Natural killer cell (primary cell): Measurements from ENCODE around the gene CAPN7. TPM values are rescaled to one million over a fixed set of nuclear protein-coding genes. Genes with fewer than 3 reads are reported as not detected.

Source experiments
- ATAC-seq, 3 donors: fragments of 150-1000 bp in 2 of 3; fragments of 200-7000 bp in 1 of 3; cut with Tn5 transposase; 1 replicate in 1 of 3; 2 replicates in 2 of 3; pipeline ENCODE4 v1.10.0; 2021; ENCODE audit warnings: mild to moderate bottlenecking in 2 of 3, moderate library complexity in 2 of 3
- DNase-seq, 2 donors: peaks; one replicate each; pipeline versions ENCODE4 v3.0.0 to v3.0.0-alpha.2; 2013 to 2021; ENCODE audit warnings: mixed read lengths in 1 of 2
- H3K27ac ChIP-seq: one replicate; pipeline ENCODE4 v1.5.1; 2013; ENCODE audit warnings: mild to moderate bottlenecking, low read length
- H3K27me3 ChIP-seq: one replicate; pipeline ENCODE4 v1.6.1; 2013; ENCODE audit warnings: low read length; ENCODE audit not compliant: control insufficient read depth, insufficient read depth
- H3K36me3 ChIP-seq: one replicate; pipeline ENCODE4 v1.6.1; 2013; ENCODE audit warnings: low read length; ENCODE audit not compliant: control insufficient read depth, insufficient read depth
- H3K4me1 ChIP-seq: one replicate; pipeline ENCODE4 v1.6.1; 2013; ENCODE audit warnings: low read length; ENCODE audit not compliant: control insufficient read depth, insufficient read depth
- H3K4me3 ChIP-seq: one replicate; pipeline ENCODE4 v1.5.1; 2013; ENCODE audit warnings: low read length
- H3K9me3 ChIP-seq: one replicate; pipeline ENCODE4 v1.6.1; 2013; ENCODE audit warnings: low read length; ENCODE audit not compliant: control insufficient read depth, insufficient read depth
- H3K27ac Mint-ChIP-seq, 2 donors: one replicate each; pipeline ENCODE4 v1.8.0; 2022; ENCODE audit warnings: mild to moderate bottlenecking in 2 of 2, mixed read lengths in 2 of 2, moderate library complexity in 1 of 2
- H3K27me3 Mint-ChIP-seq, 2 donors: one replicate each; pipeline ENCODE4 v1.8.0; 2022; ENCODE audit warnings: low read depth in 2 of 2, mixed read lengths in 2 of 2
- H3K36me3 Mint-ChIP-seq: one replicate; pipeline ENCODE4 v1.8.0; 2022; ENCODE audit warnings: mixed read lengths
- H3K4me1 Mint-ChIP-seq, 2 donors: one replicate each; pipeline ENCODE4 v1.8.0; 2022; ENCODE audit warnings: mixed read lengths in 2 of 2
- H3K4me3 Mint-ChIP-seq: one replicate; pipeline ENCODE4 v1.8.0; 2022; ENCODE audit warnings: mild to moderate bottlenecking, moderate library complexity, mixed read lengths
- H3K9me3 Mint-ChIP-seq, 2 donors: one replicate each; pipeline ENCODE4 v1.8.0; 2022; ENCODE audit warnings: mixed read lengths in 2 of 2
- WGBS: methylation state at CpG from one replicate; pipeline ENCODE4 v1.1.7; 2013; ENCODE audit warnings: missing lambda C conversion rate; ENCODE audit not compliant: insufficient coverage; 5-methylcytosine and 5-hydroxymethylcytosine counted together
- intact Hi-C: fragments of 100-400 bp; cut with micrococcal nuclease; formaldehyde crosslinking; loops from one replicate; pipeline ENCODE4 v1.14.2; 2022
- total RNA-seq, 4 donors: library from RNA; stranded (reverse); fragments of 120-200 nt in 1 of 4; gene quantifications; one replicate each; pipeline versions ENCODE4 v1.2.3 to v1.2.4, GENCODE V29; 2013 to 2022
- TF ChIP-seq, protein P1 (sequence below): fragments of 200-600 bp; IDR thresholded peaks from one replicate; pipeline ENCODE4 v1.8.0; 2022; ENCODE audit warnings: antibody characterized with exemption

Gene CAPN7
- total RNA-seq, 3 donors from 2014 or later (not counting 1 experiment from before 2014, with no cell fraction given): 35.3 to 59.9 (median 52.8) TPM

DNA sequence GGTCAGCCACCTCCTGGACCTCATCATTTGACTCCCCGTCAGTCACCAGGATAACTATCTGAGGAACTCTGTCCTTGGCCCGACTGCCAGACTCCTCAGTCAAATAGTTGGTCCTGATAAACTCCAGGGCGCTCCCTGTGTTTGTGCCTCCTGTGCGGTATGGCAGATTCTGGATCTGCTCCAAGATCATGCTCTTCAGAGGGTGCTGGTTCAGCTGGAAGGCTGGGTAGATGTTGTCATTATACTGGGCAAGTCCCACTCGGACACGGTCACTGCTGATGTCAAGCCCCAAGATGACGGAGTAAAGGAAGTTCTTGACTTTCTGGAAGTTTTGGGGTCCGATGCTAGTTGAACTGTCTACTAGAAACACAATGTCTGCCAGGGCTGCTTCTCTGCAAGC, 31.1 kb upstream of the CAPN7 start:
- Mint-ChIP-seq H3K4me3 (no peak overlapping the region), H3K36me3 (no peaks in the 10 kb centered on the region), H3K27me3 (peaks cover 37 to 42% of the 10 kb centered on the region in 2 donors)

DNA sequence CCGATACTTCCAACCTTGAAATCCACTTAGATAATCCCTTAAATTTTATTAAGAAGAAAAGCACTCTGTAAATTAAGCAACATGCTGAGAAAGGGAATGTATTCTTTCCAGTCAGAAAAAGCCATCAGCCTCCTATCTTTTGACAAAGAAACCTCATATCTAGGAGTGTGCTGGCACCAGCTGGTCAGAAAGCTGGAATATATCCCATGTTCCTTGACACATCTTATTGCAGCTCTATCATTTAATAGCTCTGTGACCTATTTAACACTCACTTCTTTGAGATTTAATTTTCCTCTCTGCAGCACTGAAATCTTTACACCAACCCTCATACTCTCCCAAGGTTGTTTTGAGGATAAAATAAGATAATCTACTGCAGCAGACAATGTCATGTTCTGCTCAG, 30.4 kb upstream of the CAPN7 start:
- H3K27me3 ChIP-seq: no peaks in the 10 kb centered on the region
- WGBS: 100% methylated on average over 1 of the region's 1 CpG
- H3K4me3 Mint-ChIP-seq: no peak overlapping the region
- H3K4me1 Mint-ChIP-seq: no peaks in the 10 kb centered on the region
- intact Hi-C loops: no loop called here
- H3K9me3 Mint-ChIP-seq: no peaks in the 10 kb centered on the region
- no peak overlapping the region for H3K4me3 ChIP-seq
- H3K36me3 ChIP-seq: no peaks in the 10 kb centered on the region
- H3K36me3 Mint-ChIP-seq: no peaks in the 10 kb centered on the region
- no peak for DNase-seq
- TF ChIP-seq, protein P1, sequence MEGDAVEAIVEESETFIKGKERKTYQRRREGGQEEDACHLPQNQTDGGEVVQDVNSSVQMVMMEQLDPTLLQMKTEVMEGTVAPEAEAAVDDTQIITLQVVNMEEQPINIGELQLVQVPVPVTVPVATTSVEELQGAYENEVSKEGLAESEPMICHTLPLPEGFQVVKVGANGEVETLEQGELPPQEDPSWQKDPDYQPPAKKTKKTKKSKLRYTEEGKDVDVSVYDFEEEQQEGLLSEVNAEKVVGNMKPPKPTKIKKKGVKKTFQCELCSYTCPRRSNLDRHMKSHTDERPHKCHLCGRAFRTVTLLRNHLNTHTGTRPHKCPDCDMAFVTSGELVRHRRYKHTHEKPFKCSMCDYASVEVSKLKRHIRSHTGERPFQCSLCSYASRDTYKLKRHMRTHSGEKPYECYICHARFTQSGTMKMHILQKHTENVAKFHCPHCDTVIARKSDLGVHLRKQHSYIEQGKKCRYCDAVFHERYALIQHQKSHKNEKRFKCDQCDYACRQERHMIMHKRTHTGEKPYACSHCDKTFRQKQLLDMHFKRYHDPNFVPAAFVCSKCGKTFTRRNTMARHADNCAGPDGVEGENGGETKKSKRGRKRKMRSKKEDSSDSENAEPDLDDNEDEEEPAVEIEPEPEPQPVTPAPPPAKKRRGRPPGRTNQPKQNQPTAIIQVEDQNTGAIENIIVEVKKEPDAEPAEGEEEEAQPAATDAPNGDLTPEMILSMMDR: no peak
- no peak overlapping the region for H3K27ac ChIP-seq
- peaks cover 39 to 41% of the 10 kb centered on the region in 2 donors for H3K27me3 Mint-ChIP-seq
- H3K9me3 ChIP-seq: no peaks in the 10 kb centered on the region
- no peak overlapping the region for H3K27ac Mint-ChIP-seq
- no peak for ATAC-seq
- no peaks in the 10 kb centered on the region for H3K4me1 ChIP-seq

More for the DNA sequence above, 31.1 kb upstream of the CAPN7 start:
- no peaks in the 10 kb centered on the region for H3K36me3 ChIP-seq
- no peak overlapping the region for H3K4me3 ChIP-seq
- H3K4me1 Mint-ChIP-seq: no peaks in the 10 kb centered on the region
- no peaks in the 10 kb centered on the region for H3K9me3 ChIP-seq
- H3K9me3 Mint-ChIP-seq: no peaks in the 10 kb centered on the region
- WGBS: 93% methylated on average over 8 of the region's 8 CpGs
- TF ChIP-seq, protein P1: no peak
- no peak overlapping the region for H3K27ac Mint-ChIP-seq
- H3K27me3 ChIP-seq: no peaks in the 10 kb centered on the region
- no peak for ATAC-seq
- H3K27ac ChIP-seq: no peak overlapping the region
- no peaks in the 10 kb centered on the region for H3K4me1 ChIP-seq
- intact Hi-C loops: no loop called here
- no peak for DNase-seq

DNA sequence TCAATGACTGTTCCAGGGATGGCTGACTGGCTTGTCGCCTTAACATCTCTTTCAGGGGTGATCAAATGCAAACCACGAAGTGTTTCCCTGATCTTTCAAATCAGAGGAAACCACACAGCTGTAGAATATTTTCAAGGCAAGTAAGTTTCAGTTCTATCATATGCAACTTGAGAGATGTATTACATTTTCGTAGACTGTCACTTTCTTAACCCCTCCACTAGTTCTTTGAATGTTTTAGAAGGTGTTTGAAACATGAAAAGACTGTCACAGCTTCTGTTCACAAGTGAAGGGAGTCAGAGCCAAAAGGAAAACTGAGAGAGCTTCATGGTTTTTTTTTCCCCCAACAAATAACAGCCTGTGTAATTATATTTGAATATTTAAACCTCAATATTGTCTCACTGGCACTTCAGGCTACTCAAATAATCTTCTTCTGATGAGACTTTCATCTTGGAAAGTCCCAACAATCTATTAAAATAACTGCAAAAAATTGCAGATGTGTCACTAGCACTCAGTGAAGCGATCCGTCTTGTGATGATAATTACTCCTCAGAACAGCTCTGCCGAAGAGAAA, 25.9 kb upstream of the CAPN7 start:
- H3K4me1 ChIP-seq: no peaks in the 10 kb centered on the region
- no peak for DNase-seq
- WGBS: 44% methylated on average over 5 of the region's 6 CpGs
- no peaks in the 10 kb centered on the region for H3K36me3 ChIP-seq
- H3K27ac ChIP-seq: no peak overlapping the region
- Mint-ChIP-seq H3K9me3 (no peaks in the 10 kb centered on the region), H3K36me3 (no peaks in the 10 kb centered on the region), H3K4me1 (no peaks in the 10 kb centered on the region), H3K4me3 (no peak overlapping the region), H3K27ac (no peak overlapping the region), H3K27me3 (peaks cover 25 to 45% of the 10 kb centered on the region in 2 donors)
- peaks cover 9% of the 10 kb centered on the region for H3K27me3 ChIP-seq
- no peaks in the 10 kb centered on the region for H3K9me3 ChIP-seq
- intact Hi-C loops: no loop called here
- H3K4me3 ChIP-seq: no peak overlapping the region
- TF ChIP-seq, protein P1: no peak
- ATAC-seq: no peak

DNA sequence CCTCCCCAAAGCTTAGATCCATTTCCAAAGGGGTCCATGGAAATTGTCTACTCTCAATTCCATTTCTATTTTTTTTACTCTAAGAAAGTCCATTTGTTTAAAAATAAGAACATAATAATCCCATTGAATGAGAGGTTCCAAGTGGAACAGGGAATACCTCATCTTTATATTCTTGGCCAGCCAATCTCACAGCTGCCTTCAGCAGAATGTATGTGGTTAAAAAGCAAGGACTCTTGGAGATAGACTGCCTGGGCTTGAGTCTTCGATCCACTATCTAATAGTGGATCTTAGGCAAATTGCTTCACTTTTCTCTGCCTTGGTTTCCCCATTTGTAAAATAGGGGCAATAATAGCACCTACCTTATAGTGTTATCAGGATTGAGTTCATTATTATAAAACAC, 24.5 kb upstream of the CAPN7 start:
- ATAC-seq (no peak), DNase-seq (no peak)
- Histone ChIP-seq H3K9me3 (no peaks in the 10 kb centered on the region), H3K27me3 (peaks cover 9% of the 10 kb centered on the region), H3K36me3 (no peaks in the 10 kb centered on the region), H3K4me3 (no peak overlapping the region), H3K4me1 (no peaks in the 10 kb centered on the region), H3K27ac (no peak overlapping the region)
- no peaks in the 10 kb centered on the region for H3K4me1 Mint-ChIP-seq
- intact Hi-C loops: no loop called here
- H3K4me3 Mint-ChIP-seq: no peak overlapping the region
- no peaks in the 10 kb centered on the region for H3K36me3 Mint-ChIP-seq
- 100% methylated on average over 1 of the region's 1 CpG for WGBS
- TF ChIP-seq, protein P1: no peak
- peaks cover 16 to 38% of the 10 kb centered on the region in 2 donors for H3K27me3 Mint-ChIP-seq
- no peak overlapping the region for H3K27ac Mint-ChIP-seq
- no peaks in the 10 kb centered on the region for H3K9me3 Mint-ChIP-seq
